MCF 10A (cell line): ENCODE data around the gene ASPSCR1. TPM values are rescaled to one million over a fixed set of nuclear protein-coding genes. Genes with fewer than 3 reads are reported as not detected.

Experiments used
- BruUV-seq: library from RNA; stranded (reverse); fragments of 400-500 nt; replicated peaks from 2 replicates; lab custom pipeline; 2021; lab: Mats Ljungman, UMichigan
- CTCF ChIA-PET: fragments of 300-600 bp; sonication (Branson Sonifier 250); formaldehyde crosslinking; extraction: SDS; loops from one replicate; lab custom pipeline; 2021; ENCODE audit warnings: antibody characterized with exemption, inconsistent platforms; lab: Yijun Ruan, JAX
- POLR2A ChIA-PET: fragments of 300-600, 350-650 bp; sonication (Branson Sonifier 250); formaldehyde crosslinking; extraction: SDS; loops from one replicate; lab custom pipeline; 2020; ENCODE audit warnings: antibody characterized with exemption, inconsistent platforms; lab: Yijun Ruan, JAX
- DNase-seq: peaks from one replicate; pipeline ENCODE4 v3.0.0-alpha.2; 2018; ENCODE audit not compliant: unreplicated experiment
- H3K27ac Mint-ChIP-seq: one replicate; pipeline ENCODE4 v1.8.0; 2022; ENCODE audit warnings: mild to moderate bottlenecking, low read depth, mixed read lengths; ENCODE audit not compliant: unreplicated experiment
- H3K27me3 Mint-ChIP-seq: one replicate; pipeline ENCODE4 v1.8.0; 2022; ENCODE audit warnings: mixed read lengths; ENCODE audit not compliant: insufficient read depth, unreplicated experiment
- H3K36me3 Mint-ChIP-seq: one replicate; pipeline ENCODE4 v1.8.0; 2022; ENCODE audit warnings: mild to moderate bottlenecking, moderate library complexity, mixed read lengths; ENCODE audit not compliant: insufficient read depth, unreplicated experiment
- H3K4me1 Mint-ChIP-seq: one replicate; pipeline ENCODE4 v1.8.0; 2022; ENCODE audit warnings: mixed read lengths; ENCODE audit not compliant: insufficient read depth, unreplicated experiment
- H3K4me3 Mint-ChIP-seq: one replicate; pipeline ENCODE4 v1.8.0; 2022; ENCODE audit warnings: mild to moderate bottlenecking, moderate library complexity, mixed read lengths; ENCODE audit not compliant: unreplicated experiment
- H3K9me3 Mint-ChIP-seq: one replicate; pipeline ENCODE4 v1.8.0; 2022; ENCODE audit warnings: mixed read lengths; ENCODE audit not compliant: unreplicated experiment
- intact Hi-C: fragments of 100-400 bp; cut with micrococcal nuclease; formaldehyde crosslinking; loops from 2 replicates; pipeline ENCODE4 v1.14.1; 2022
- total RNA-seq: library from RNA; stranded (reverse); gene quantifications from 2 replicates; pipeline ENCODE4 v1.2.3, GENCODE V29; 2022
- TF ChIP-seq, protein P1 (sequence below): fragments of 200-600 bp; IDR thresholded peaks from one replicate; pipeline ENCODE4 v1.8.0; 2022; ENCODE audit warnings: antibody characterized with exemption, mild to moderate bottlenecking; ENCODE audit not compliant: unreplicated experiment

The ASPSCR1 gene
- total RNA-seq, 1 experiment from 2014 or later: 29.7 TPM

DNA sequence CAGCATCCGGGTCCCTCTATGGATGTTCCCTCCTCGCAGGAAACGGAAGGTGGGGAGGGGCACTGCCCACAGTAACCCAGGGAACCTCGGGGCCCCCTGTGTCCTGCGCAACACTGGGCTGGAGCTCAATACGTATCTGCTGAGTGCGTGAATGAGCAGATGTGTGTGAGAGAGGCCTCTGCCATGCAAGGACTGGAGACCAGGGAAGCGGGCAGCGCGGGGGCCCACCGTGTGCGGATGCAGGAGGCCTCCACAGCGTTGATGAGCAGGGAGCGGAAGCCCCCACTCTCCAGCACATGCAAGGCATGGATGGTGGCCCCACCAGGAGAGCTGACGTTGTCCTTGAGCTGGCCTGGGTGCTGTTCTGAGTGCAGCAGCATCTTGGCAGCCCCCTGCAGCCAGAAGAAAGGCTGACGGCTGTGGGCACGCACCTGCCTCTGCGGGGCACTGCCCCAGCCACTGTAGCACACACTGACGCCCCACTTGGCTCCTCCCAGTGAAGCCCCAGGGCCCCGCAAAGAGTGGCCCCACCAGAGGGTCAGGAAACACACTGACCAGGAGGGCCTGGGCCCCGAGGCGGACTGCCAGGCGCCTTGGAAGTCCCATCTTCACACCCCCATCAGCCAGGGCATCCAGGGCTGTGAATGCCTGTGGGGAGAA lies 43.2 kb upstream of the ASPSCR1 start:
- Mint-ChIP-seq H3K27me3 (no peaks in the 10 kb centered on the region), H3K36me3 (peaks cover 7% of the 10 kb centered on the region), H3K4me1 (peaks cover 11% of the 10 kb centered on the region), H3K27ac (no peak overlapping the region), H3K9me3 (no peaks in the 10 kb centered on the region), H3K4me3 (no peak overlapping the region)
- TF ChIP-seq, protein P1, sequence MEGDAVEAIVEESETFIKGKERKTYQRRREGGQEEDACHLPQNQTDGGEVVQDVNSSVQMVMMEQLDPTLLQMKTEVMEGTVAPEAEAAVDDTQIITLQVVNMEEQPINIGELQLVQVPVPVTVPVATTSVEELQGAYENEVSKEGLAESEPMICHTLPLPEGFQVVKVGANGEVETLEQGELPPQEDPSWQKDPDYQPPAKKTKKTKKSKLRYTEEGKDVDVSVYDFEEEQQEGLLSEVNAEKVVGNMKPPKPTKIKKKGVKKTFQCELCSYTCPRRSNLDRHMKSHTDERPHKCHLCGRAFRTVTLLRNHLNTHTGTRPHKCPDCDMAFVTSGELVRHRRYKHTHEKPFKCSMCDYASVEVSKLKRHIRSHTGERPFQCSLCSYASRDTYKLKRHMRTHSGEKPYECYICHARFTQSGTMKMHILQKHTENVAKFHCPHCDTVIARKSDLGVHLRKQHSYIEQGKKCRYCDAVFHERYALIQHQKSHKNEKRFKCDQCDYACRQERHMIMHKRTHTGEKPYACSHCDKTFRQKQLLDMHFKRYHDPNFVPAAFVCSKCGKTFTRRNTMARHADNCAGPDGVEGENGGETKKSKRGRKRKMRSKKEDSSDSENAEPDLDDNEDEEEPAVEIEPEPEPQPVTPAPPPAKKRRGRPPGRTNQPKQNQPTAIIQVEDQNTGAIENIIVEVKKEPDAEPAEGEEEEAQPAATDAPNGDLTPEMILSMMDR: no peak
- DNase-seq: no peak
- POLR2A ChIA-PET: interaction anchor here (1.0 kb wide), 1 partner anchor 57 kb away, joined by 3 read pairs; no protein-coding TSS in a partner anchor
- CTCF ChIA-PET: interaction anchor here (0.5 to 1.8 kb wide), 4 partner anchors 25 to 733 kb away, joined by 3 to 8 read pairs (median 4); no protein-coding TSS in a partner anchor
- BruUV-seq: no TSS peak
- intact Hi-C loops: no loop called here

- CTCF ChIA-PET: interaction anchor here (0.6 to 1.1 kb wide), 2 partner anchors 24 to 732 kb away, joined by 3 to 8 read pairs; no protein-coding TSS in a partner anchor
- no peak overlapping the region for H3K27ac Mint-ChIP-seq
- peaks cover 11% of the 10 kb centered on the region for H3K4me1 Mint-ChIP-seq
- DNase-seq: no peak
- H3K27me3 Mint-ChIP-seq: no peaks in the 10 kb centered on the region
- H3K4me3 Mint-ChIP-seq: peak overlapping the region; percentile 75
- intact Hi-C loops: no loop called here
- POLR2A ChIA-PET: interaction anchor here (1.0 kb wide), 1 partner anchor 56 kb away, joined by 3 read pairs; no protein-coding TSS in a partner anchor
- BruUV-seq: TSS peak; percentile 6
- no peaks in the 10 kb centered on the region for H3K9me3 Mint-ChIP-seq
- TF ChIP-seq, protein P1: no peak
- H3K36me3 Mint-ChIP-seq: peaks cover 7% of the 10 kb centered on the region
These were observed 42.4 kb upstream of the ASPSCR1 start for GRCh38 chr17:81934850-81935708.

GRCh38 chr17:81935709-81936084 lies 41.7 kb upstream of the ASPSCR1 start:
- no peak overlapping the region for H3K27ac Mint-ChIP-seq
- no peaks in the 10 kb centered on the region for H3K9me3 Mint-ChIP-seq
- intact Hi-C loops: no loop called here
- ChIA-PET CTCF (interaction anchor here (0.8 to 1.0 kb wide), 2 partner anchors 19 to 24 kb away, joined by 4 to 5 read pairs; no protein-coding TSS in a partner anchor), POLR2A (interaction anchor here (0.6 kb wide), 3 partner anchors 43 to 212 kb away, joined by 3 read pairs; no protein-coding TSS in a partner anchor)
- no TSS peak for BruUV-seq
- TF ChIP-seq, protein P1: no peak
- no peaks in the 10 kb centered on the region for H3K27me3 Mint-ChIP-seq
- peaks cover 11% of the 10 kb centered on the region for H3K4me1 Mint-ChIP-seq
- DNase-seq: no peak
- H3K4me3 Mint-ChIP-seq: peak overlapping the region; percentile 75
- peaks cover 7% of the 10 kb centered on the region for H3K36me3 Mint-ChIP-seq

- no peaks in the 10 kb centered on the region for H3K27me3 Mint-ChIP-seq
- no peaks in the 10 kb centered on the region for H3K9me3 Mint-ChIP-seq
- CTCF ChIA-PET: no interaction called here
- H3K4me3 Mint-ChIP-seq: no peak overlapping the region
- BruUV-seq: no TSS peak
- peaks cover 7% of the 10 kb centered on the region for H3K4me1 Mint-ChIP-seq
- no peak overlapping the region for H3K27ac Mint-ChIP-seq
- TF ChIP-seq, protein P1: no peak
- POLR2A ChIA-PET: interaction anchor here (0.7 kb wide), 1 partner anchor 9 kb away, joined by 3 read pairs; no protein-coding TSS in a partner anchor
- intact Hi-C loops: no loop called here
- H3K36me3 Mint-ChIP-seq: peaks cover 1% of the 10 kb centered on the region
- DNase-seq: no peak
These were observed 38.2 kb upstream of the ASPSCR1 start for GRCh38 chr17:81939218-81939617.
